K562 (cell line): ENCODE data around the gene C2CD5. TPM values are rescaled to one million over a fixed set of nuclear protein-coding genes. Genes with fewer than 3 reads are reported as not detected.

ENCODE experiments used
- ATAC-seq: fragments of 200-7000 bp; cut with Tn5 transposase; 3 replicates; pipeline ENCODE4 v1.9.1; 2020; ENCODE audit warnings: moderate library complexity
- BruUV-seq: library from RNA; stranded (reverse); fragments of 400-500 nt; replicated peaks from 2 replicates; lab custom pipeline; 2021; lab: Mats Ljungman, UMichigan
- CTCF ChIA-PET: fragments of 300-600 bp; formaldehyde crosslinking; extraction: SDS; loops from one replicate; lab custom pipeline; 2021; ENCODE audit warnings: low intra/inter-chr PET ratio; lab: Yijun Ruan, JAX
- POLR2A ChIA-PET: fragments of 300-600, 350-650 bp; sonication (Branson Sonifier 250); formaldehyde crosslinking; extraction: SDS; loops from one replicate; lab custom pipeline; 2021; ENCODE audit warnings: antibody characterized with exemption, inconsistent platforms; lab: Yijun Ruan, JAX
- DNase-seq, 4 experiments: peaks; one replicate each; pipeline versions ENCODE4 v3.0.0 to v3.0.0-alpha.2; 2011 to 2018; ENCODE audit warnings: low spot score in 3 of 4, mixed read lengths in 3 of 4; ENCODE audit errors: extremely low read depth in 1 of 4
- FAIRE-seq: peaks from 2 replicates; lab custom pipeline; 2011; peaks lifted over from hg19 to GRCh38; lab: Jason Lieb, UNC
- H2AFZ ChIP-seq: 2 replicates; pipeline ENCODE4 v1.6.0; 2011; ENCODE audit warnings: low read depth, low read length, control low read depth, inconsistent platforms
- H3K27ac ChIP-seq: fragments of 200-600 bp; 3 replicates; pipeline ENCODE4 v1.8.0; 2011; ENCODE audit warnings: low read depth, mild to moderate bottlenecking, control low read depth, inconsistent platforms, low read length, moderate library complexity, mixed read lengths; ENCODE audit errors: extremely low read depth
- H3K27me3 ChIP-seq, 2 experiments: fragments of 300-600 bp in 1 of 2; 2 replicates in 1 of 2; 3 replicates in 1 of 2; pipeline versions ENCODE4 v1.6.0 to v1.8.0; 2011; ENCODE audit warnings: inconsistent platforms in 2 of 2, low read length in 2 of 2, mild to moderate bottlenecking in 1 of 2, mixed read lengths in 1 of 2, moderate library complexity in 1 of 2; ENCODE audit not compliant: control insufficient read depth in 2 of 2, insufficient read depth in 2 of 2
- H3K36me3 ChIP-seq: fragments of 300-600 bp; 3 replicates; pipeline ENCODE4 v1.8.0; 2011; ENCODE audit warnings: mild to moderate bottlenecking, low read length, inconsistent platforms; ENCODE audit not compliant: control insufficient read depth, insufficient read depth
- H3K4me1 ChIP-seq, 2 experiments: fragments of 200-600 bp in 1 of 2; replicated peaks in 1 of 2; 2 replicates in 1 of 2; 3 replicates in 1 of 2; pipeline versions ENCODE4 v1.5.1 to v1.8.0; 2011; ENCODE audit warnings: inconsistent platforms in 2 of 2, low read length in 2 of 2, mild to moderate bottlenecking in 1 of 2, mixed read lengths in 1 of 2, moderate library complexity in 1 of 2; ENCODE audit not compliant: control insufficient read depth in 2 of 2, insufficient read depth in 2 of 2
- H3K4me2 ChIP-seq: 2 replicates; pipeline ENCODE4 v1.6.1; 2011; ENCODE audit warnings: low read length, control low read depth, inconsistent platforms, mixed read lengths; ENCODE audit not compliant: insufficient read depth
- H3K4me3 ChIP-seq: fragments of 200-600 bp; sonication (generic), shearing (Covaris generic); 2 replicates; pipeline ENCODE4 v1.5.1; 2016; ENCODE audit warnings: control low read depth, inconsistent platforms
- H3K79me2 ChIP-seq: fragments of 200-600 bp; 3 replicates; pipeline ENCODE4 v1.8.0; 2011; ENCODE audit warnings: low read length, inconsistent platforms; ENCODE audit not compliant: control insufficient read depth, insufficient read depth
- H3K9ac ChIP-seq, 2 experiments: 2 replicates each; pipeline versions ENCODE4 v1.6.0 to v1.6.1; 2011; ENCODE audit warnings: low read depth in 2 of 2, low read length in 2 of 2, control low read depth in 1 of 2, inconsistent platforms in 1 of 2, mild to moderate bottlenecking in 1 of 2, mixed read lengths in 1 of 2; ENCODE audit not compliant: insufficient read depth in 1 of 2
- H3K9me1 ChIP-seq: one replicate; pipeline ENCODE4 v1.6.0; 2011; ENCODE audit warnings: inconsistent platforms, mild to moderate bottlenecking, low read length, moderate library complexity; ENCODE audit not compliant: control insufficient read depth, insufficient read depth
- H3K9me3 ChIP-seq: replicated peaks from 2 replicates; pipeline ENCODE4 v1.5.1; 2011; ENCODE audit warnings: low read depth, low read length, inconsistent platforms; ENCODE audit not compliant: control insufficient read depth, insufficient read depth
- H4K20me1 ChIP-seq: replicated peaks from 2 replicates; pipeline ENCODE4 v1.6.1; 2011; ENCODE audit warnings: low read length, inconsistent platforms, mixed read lengths; ENCODE audit not compliant: control insufficient read depth, insufficient read depth
- CTCF ChIP-seq, 3 experiments: IDR thresholded peaks in 2 of 3; conservative IDR thresholded peaks in 1 of 3; 2 replicates each; pipeline ENCODE4 v1.5.1; 2011 to 2012; ENCODE audit warnings: low read length in 3 of 3, mild to moderate bottlenecking in 3 of 3, control low read depth in 2 of 3, improper control_type of control experiment in 1 of 3, inconsistent platforms in 1 of 3, low read depth in 1 of 3, mixed read lengths in 1 of 3, moderate library complexity in 1 of 3; ENCODE audit not compliant: insufficient read depth in 2 of 3
- MITF ChIP-seq: IDR thresholded peaks from 2 replicates; pipeline ENCODE4 v1.6.1; 2014; ENCODE audit warnings: antibody characterized with exemption
- WGBS: fragments of 100-300 bp; shearing (Covaris generic); methylation state at CpG from one replicate; pipeline ENCODE4 v1.1.6; 2016; ENCODE audit warnings: low coverage, mixed read lengths; ENCODE audit not compliant: insufficient coverage; ENCODE audit errors: missing lambda C conversion rate; 5-methylcytosine and 5-hydroxymethylcytosine counted together
- in situ Hi-C: fragments of 300-500 bp; cut with MboI; formaldehyde crosslinking; loops from 4 replicates; pipeline ENCODE4 v1.15.0; 2018; ENCODE audit warnings: inconsistent platforms, mixed read lengths
- intact Hi-C: fragments of 100-400 bp; cut with micrococcal nuclease; formaldehyde crosslinking; loops from 2 replicates; pipeline ENCODE4 v1.14.2; 2022
- polyA plus RNA-seq, 8 experiments: library from polyadenylated mRNA; depleted of rRNA in 4 of 8; stranded (reverse) in 5 of 8; unstranded in 3 of 8; fragments of >200 nt; fragmentation: Nextera tagmentation in 2 of 8; fragmentation: Illumina TruSeq in 1 of 8; extraction: Ambion mirVana in 2 of 8; extraction: Trizol in 1 of 8; gene quantifications; 2 replicates each; pipeline versions ENCODE4 v1.2.1 to v1.2.3, GENCODE V29; 2011 to 2014; ENCODE audit warnings: inconsistent platforms in 1 of 8, missing spikeins in 1 of 8
- total RNA-seq, 7 experiments: library from RNA; depleted of rRNA in 6 of 7; stranded (reverse); fragments of >200 nt in 6 of 7; fragmentation: Illumina TruSeq in 2 of 7; extraction: Trizol in 2 of 7; gene quantifications; 2 replicates each; pipeline versions ENCODE4 v1.2.1 to v1.2.3, GENCODE V29; 2011 to 2021; ENCODE audit warnings: low replicate concordance in 1 of 7
- TF ChIP-seq, protein P1 (sequence below), 2 experiments: fragments of 450-650 bp; formaldehyde crosslinking in 1 of 2; IDR thresholded peaks; 2 replicates each; pipeline versions ENCODE4 v1.4.0 to v1.6.1; 2014 to 2020; ENCODE audit warnings: mild to moderate bottlenecking in 2 of 2, borderline replicate concordance in 1 of 2, low read depth in 1 of 2

The C2CD5 gene
- total and polyA plus RNA-seq, 9 of the 15 experiments (the other 6 are each of a cell fraction or from before 2014, with no cell fraction given), result 5.1 to 24.1 (median 14.3) TPM

- Histone ChIP-seq H3K9ac (no peak overlapping the region), H3K4me2 (no peak overlapping the region; the same call in 1 of the 2 replicates), H4K20me1 (no peaks in the 10 kb centered on the region), H3K4me3 (no peak overlapping the region), H2AFZ (peak overlapping the region; percentile 38; the same call in 1 of the 2 replicates), H3K79me2 (no peaks in the 10 kb centered on the region), H3K9me3 (no peaks in the 10 kb centered on the region), H3K36me3 (no peaks in the 10 kb centered on the region), H3K4me1 (no peaks in the 10 kb centered on the region), H3K27ac (no peak overlapping the region), H3K9me1 (no peaks in the 10 kb centered on the region), H3K27me3 (no peaks in the 10 kb centered on the region)
- in situ Hi-C loops (loop anchor here (5.0 kb wide), 2 partner anchors 361 to 746 kb away; no protein-coding TSS in a partner anchor), intact Hi-C loops (loop anchor here (1.0 to 5.0 kb wide), 2 partner anchors 360 to 746 kb away; no protein-coding TSS in a partner anchor)
- ATAC-seq (peak; percentile 100), DNase-seq (peak; percentile 32 to 81 (median 45)), FAIRE-seq (peak; percentile 88)
- 13% methylated on average over 17 of the region's 17 CpGs for WGBS
- no TSS peak for BruUV-seq
- ChIA-PET CTCF (interaction anchor here (0.6 to 1.5 kb wide), 3 partner anchors 344 to 746 kb away, joined by 3 to 6 read pairs (median 4); no protein-coding TSS in a partner anchor), POLR2A (interaction anchor here (1.0 kb wide), 1 partner anchor 211 kb away, joined by 3 read pairs; no protein-coding TSS in a partner anchor)
- TF ChIP-seq CTCF (IDR thresholded peaks at IDR 0.05 in 2 of 3, conservative IDR thresholded peaks at IDR 0.05 in 1 of 3; ENCODE audit: insufficient read depth in 2 of 3, low read depth in 1 of 3, low read length in 3 of 3) (peak; percentile 68 to 79 (median 77)), MITF (no peak)
- TF ChIP-seq, protein P1, sequence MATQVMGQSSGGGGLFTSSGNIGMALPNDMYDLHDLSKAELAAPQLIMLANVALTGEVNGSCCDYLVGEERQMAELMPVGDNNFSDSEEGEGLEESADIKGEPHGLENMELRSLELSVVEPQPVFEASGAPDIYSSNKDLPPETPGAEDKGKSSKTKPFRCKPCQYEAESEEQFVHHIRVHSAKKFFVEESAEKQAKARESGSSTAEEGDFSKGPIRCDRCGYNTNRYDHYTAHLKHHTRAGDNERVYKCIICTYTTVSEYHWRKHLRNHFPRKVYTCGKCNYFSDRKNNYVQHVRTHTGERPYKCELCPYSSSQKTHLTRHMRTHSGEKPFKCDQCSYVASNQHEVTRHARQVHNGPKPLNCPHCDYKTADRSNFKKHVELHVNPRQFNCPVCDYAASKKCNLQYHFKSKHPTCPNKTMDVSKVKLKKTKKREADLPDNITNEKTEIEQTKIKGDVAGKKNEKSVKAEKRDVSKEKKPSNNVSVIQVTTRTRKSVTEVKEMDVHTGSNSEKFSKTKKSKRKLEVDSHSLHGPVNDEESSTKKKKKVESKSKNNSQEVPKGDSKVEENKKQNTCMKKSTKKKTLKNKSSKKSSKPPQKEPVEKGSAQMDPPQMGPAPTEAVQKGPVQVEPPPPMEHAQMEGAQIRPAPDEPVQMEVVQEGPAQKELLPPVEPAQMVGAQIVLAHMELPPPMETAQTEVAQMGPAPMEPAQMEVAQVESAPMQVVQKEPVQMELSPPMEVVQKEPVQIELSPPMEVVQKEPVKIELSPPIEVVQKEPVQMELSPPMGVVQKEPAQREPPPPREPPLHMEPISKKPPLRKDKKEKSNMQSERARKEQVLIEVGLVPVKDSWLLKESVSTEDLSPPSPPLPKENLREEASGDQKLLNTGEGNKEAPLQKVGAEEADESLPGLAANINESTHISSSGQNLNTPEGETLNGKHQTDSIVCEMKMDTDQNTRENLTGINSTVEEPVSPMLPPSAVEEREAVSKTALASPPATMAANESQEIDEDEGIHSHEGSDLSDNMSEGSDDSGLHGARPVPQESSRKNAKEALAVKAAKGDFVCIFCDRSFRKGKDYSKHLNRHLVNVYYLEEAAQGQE (IDR thresholded peaks at IDR 0.05; ENCODE audit: borderline replicate concordance), result peak; percentile 73
- TF ChIP-seq, protein P1 (CRISPR knock-in tag; IDR thresholded peaks at IDR 0.05; ENCODE audit: low read depth), result no peak
Measured at GRCh38 chr12:22443379-22444316, 100.7 kb downstream of the C2CD5 start.
